Measurements from ENCODE around the gene NRF1.

DNA sequence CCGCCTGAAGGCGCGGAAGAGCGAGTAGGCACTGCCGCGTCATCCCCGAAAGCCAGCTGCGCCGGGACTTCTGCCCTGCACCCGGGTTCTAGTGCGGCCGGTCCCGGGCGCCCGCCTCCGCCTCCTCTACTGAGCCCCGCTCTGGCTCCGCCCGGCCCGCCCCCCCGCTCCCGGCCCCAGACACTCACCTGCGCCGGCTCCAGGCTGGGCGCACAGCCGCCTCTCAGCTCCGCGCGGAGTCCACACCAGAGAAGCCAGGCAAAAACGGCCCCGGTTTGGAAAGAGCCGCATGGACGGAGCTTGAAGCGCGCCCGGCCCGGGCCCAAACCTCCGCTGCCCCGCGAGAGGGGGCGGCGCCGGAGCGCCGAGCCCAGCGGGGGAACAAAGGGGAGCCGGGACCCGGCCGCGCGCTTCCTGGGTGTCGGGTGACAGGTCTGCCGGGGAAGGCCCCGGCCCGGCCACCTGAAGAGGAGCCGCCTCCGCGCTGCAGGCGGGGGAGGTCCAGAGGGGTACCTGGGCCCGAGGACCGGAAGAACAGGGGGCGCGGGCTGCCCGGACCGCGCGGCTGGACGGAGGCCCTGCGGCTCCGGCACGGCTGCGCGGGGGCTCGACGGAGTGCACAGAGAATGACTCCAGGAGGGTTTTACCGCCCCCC, 168.2 kb downstream of the NRF1 start:
- TF ChIP-seq, protein P1, sequence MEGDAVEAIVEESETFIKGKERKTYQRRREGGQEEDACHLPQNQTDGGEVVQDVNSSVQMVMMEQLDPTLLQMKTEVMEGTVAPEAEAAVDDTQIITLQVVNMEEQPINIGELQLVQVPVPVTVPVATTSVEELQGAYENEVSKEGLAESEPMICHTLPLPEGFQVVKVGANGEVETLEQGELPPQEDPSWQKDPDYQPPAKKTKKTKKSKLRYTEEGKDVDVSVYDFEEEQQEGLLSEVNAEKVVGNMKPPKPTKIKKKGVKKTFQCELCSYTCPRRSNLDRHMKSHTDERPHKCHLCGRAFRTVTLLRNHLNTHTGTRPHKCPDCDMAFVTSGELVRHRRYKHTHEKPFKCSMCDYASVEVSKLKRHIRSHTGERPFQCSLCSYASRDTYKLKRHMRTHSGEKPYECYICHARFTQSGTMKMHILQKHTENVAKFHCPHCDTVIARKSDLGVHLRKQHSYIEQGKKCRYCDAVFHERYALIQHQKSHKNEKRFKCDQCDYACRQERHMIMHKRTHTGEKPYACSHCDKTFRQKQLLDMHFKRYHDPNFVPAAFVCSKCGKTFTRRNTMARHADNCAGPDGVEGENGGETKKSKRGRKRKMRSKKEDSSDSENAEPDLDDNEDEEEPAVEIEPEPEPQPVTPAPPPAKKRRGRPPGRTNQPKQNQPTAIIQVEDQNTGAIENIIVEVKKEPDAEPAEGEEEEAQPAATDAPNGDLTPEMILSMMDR (IDR thresholded peaks at IDR 0.05) = no peak
- TF ChIP-seq POLR2A (IDR thresholded peaks at IDR 0.05) = peak in 1 of 2 donors; percentile 72

Data from thyroid gland (tissue), 4 donors.